ENCODE results near the gene UBE2L5.

UBE2L5 gene

DNA sequence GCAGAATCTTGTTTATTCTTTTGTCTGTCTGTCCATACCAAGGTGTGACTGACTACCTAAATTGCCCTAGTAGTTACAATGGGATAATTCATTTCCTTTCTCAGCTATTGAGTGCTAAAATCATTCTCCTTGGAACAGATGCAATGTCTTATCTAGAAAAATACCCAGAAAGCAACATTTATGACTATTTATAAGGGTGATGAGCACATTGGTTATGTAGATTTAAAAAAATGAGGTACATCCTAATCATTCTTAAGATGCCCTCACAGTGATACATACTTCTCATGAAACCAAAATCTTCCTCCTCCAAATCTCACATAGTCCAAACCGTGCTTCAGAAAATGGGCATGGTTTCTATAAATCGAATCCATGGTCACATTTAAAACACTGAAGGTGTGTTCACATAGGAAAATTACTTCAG lies 11.6 kb upstream of the UBE2L5 start:
- no peak overlapping the region for H3K4me3 ChIP-seq
- no peak overlapping the region for H3K27ac ChIP-seq
- H3K9ac ChIP-seq = no peak overlapping the region
- H3K27me3 ChIP-seq = no peaks in the 10 kb centered on the region
- TF ChIP-seq Cebpa-rat (IDR thresholded peaks at IDR 0.05) = no peak
- no peaks in the 10 kb centered on the region; a peak in 1 of 22 replicates for H4K20me1 ChIP-seq
- H3K4me1 ChIP-seq = peaks cover 16 to 77% (median 65%) of the 10 kb centered on the region in 10 experiments; a peak in 19 of 20 replicates
- H3K9me3 ChIP-seq (replicated peaks in 1 of 11) = peaks cover 0 to 10% (median 0%) of the 10 kb centered on the region in 11 experiments; a peak in 4 of 22 replicates
- H3K4me2 ChIP-seq = peak overlapping the region in 8 of 11 experiments; percentile 22 to 83 (median 69); a peak in 12 of 22 replicates
- no peaks in the 10 kb centered on the region for H3K36me3 ChIP-seq

DNA sequence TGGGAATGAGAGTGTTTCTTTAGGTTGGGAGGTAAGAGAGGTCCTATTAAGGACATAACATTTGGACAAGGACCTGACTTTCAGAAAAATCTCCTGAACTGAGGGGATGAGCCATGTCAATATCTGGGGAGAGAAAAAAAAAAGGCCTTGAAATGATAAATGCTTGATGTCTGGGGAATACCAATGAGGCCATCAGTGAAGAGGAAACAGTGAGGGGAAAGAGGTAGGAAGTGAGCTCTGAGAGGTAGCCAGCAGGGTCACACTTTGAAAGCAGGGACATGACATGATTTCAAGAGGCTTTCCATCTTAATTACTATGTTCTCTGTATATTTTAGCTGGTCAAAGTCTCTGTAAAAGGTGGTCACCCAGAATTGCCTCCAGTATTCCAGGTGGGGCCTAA lies 9.9 kb upstream of the UBE2L5 start:
- Histone ChIP-seq H3K36me3 (no peaks in the 10 kb centered on the region), H3K9me3 (replicated peaks in 1 of 11) (peaks cover 0 to 15% (median 0%) of the 10 kb centered on the region in 11 experiments; a peak in 5 of 22 replicates), H3K9ac (no peak overlapping the region; a peak in 1 of 22 replicates), H3K4me3 (no peak overlapping the region), H3K27ac (no peak overlapping the region), H3K27me3 (no peaks in the 10 kb centered on the region), H3K4me1 (peaks cover 19 to 74% (median 58%) of the 10 kb centered on the region in 10 experiments; a peak in 19 of 20 replicates), H3K4me2 (peak overlapping the region in 5 of 11 experiments; percentile 3 to 47 (median 40); a peak in 6 of 22 replicates), H4K20me1 (no peaks in the 10 kb centered on the region; a peak in 1 of 22 replicates)
- TF ChIP-seq Cebpa-rat (IDR thresholded peaks at IDR 0.05) = no peak

DNA sequence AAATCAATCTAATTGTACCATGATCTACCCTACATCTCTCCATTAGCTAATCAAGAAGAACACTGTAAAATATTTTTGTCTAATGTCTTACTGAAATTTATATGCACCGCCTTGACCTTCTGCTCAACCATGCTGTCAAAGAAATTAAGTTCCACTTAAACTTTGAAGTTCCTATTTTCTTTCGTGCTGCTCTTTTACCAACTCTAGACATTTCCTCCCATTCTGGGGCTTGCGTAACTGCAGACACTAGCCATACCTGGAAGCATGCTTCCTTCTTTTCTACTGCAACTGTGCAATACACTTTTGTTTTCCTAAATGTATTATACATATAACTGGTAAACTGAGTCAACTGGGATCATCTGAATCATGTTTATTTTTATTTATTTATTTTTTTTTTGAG lies 8.5 kb upstream of the UBE2L5 start:
- no peak for TF ChIP-seq Cebpa-rat (IDR thresholded peaks at IDR 0.05)
- Histone ChIP-seq H4K20me1 (no peaks in the 10 kb centered on the region; a peak in 1 of 22 replicates), H3K27ac (no peak overlapping the region), H3K9me3 (replicated peaks in 1 of 11) (peaks cover 0 to 15% (median 0%) of the 10 kb centered on the region in 11 experiments; a peak in 5 of 22 replicates), H3K27me3 (no peaks in the 10 kb centered on the region), H3K4me2 (peak overlapping the region in 1 of 11 experiments; percentile 29; a peak in 1 of 22 replicates), H3K4me3 (no peak overlapping the region), H3K4me1 (peaks cover 16 to 75% (median 54%) of the 10 kb centered on the region in 10 experiments; a peak in 19 of 20 replicates), H3K36me3 (no peaks in the 10 kb centered on the region), H3K9ac (no peak overlapping the region)

DNA sequence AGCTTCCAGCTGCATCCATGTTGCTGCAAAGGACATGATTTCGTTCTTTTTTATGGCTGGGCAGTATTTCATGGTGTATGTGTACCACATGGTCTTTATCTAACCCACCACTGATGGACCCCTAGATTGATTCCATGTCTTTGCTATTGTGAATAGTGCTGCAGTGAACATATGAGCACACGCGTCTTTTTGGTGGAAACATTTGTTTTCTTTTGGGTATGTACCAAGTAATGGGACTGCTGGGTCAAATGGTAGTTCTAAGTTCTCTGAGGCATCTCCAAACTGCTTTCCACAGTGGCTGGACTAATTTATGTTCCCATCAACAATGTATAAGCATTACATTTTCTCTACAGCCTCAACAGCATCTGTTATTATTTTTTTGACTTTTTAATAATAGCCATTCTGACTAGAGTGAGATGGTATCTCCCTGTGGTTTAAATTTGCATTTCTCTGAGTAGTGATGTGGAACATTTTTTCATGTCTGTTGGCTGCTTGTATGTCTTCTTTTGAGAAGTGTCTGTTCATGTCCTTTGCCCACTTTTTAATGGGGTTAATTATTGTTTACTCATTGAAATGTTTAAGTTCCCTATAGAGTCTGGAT lies 6.8 kb upstream of the UBE2L5 start:
- H3K4me1 ChIP-seq = peaks cover 18 to 73% (median 48%) of the 10 kb centered on the region in 10 experiments
- H3K27ac ChIP-seq = peak overlapping the region in 10 of 11 experiments; percentile 61 to 84 (median 67); a peak in 19 of 22 replicates
- peaks cover 0 to 9% (median 0%) of the 10 kb centered on the region in 11 experiments; a peak in 5 of 22 replicates for H3K9me3 ChIP-seq (replicated peaks in 1 of 11)
- H3K9ac ChIP-seq = peak overlapping the region in 9 of 11 experiments; percentile 39 to 72 (median 50); a peak in 12 of 22 replicates
- no peak overlapping the region for H3K4me3 ChIP-seq
- no peaks in the 10 kb centered on the region for H3K27me3 ChIP-seq
- H4K20me1 ChIP-seq = no peaks in the 10 kb centered on the region; a peak in 1 of 22 replicates
- TF ChIP-seq Cebpa-rat (IDR thresholded peaks at IDR 0.05) = no peak
- H3K36me3 ChIP-seq = no peaks in the 10 kb centered on the region
- peak overlapping the region; percentile 18 to 66 (median 55) for H3K4me2 ChIP-seq

DNA sequence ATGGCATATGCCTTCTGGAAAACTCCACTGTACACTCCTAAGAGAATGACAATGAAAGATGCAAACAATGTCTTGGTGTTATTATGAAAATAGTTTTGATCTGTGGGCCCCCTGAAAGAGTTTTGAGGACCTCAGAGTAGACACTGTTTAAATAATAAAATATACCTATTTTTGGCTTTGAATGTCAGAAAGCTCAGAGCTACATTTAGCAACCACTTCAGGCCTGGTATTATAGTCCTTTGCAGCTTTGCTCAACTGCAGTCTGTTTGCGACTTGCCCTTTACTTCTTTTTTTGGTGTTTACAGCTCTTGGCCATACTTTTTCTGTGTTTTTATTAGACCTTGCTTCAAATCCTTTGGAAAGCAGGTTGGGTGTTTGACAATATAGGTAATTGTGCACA lies 5.8 kb upstream of the UBE2L5 start:
- H3K4me1 ChIP-seq = peaks cover 26 to 73% (median 56%) of the 10 kb centered on the region in 10 experiments
- no peaks in the 10 kb centered on the region; a peak in 1 of 22 replicates for H4K20me1 ChIP-seq
- TF ChIP-seq Cebpa-rat (IDR thresholded peaks at IDR 0.05) = no peak
- no peak overlapping the region for H3K9ac ChIP-seq
- no peaks in the 10 kb centered on the region for H3K27me3 ChIP-seq
- H3K9me3 ChIP-seq (replicated peaks in 1 of 11) = peaks cover 0 to 9% (median 0%) of the 10 kb centered on the region in 11 experiments; a peak in 4 of 22 replicates
- no peaks in the 10 kb centered on the region for H3K36me3 ChIP-seq
- no peak overlapping the region for H3K27ac ChIP-seq
- peak overlapping the region in 6 of 11 experiments; percentile 15 to 66 (median 52); a peak in 8 of 22 replicates for H3K4me2 ChIP-seq
- no peak overlapping the region for H3K4me3 ChIP-seq

DNA sequence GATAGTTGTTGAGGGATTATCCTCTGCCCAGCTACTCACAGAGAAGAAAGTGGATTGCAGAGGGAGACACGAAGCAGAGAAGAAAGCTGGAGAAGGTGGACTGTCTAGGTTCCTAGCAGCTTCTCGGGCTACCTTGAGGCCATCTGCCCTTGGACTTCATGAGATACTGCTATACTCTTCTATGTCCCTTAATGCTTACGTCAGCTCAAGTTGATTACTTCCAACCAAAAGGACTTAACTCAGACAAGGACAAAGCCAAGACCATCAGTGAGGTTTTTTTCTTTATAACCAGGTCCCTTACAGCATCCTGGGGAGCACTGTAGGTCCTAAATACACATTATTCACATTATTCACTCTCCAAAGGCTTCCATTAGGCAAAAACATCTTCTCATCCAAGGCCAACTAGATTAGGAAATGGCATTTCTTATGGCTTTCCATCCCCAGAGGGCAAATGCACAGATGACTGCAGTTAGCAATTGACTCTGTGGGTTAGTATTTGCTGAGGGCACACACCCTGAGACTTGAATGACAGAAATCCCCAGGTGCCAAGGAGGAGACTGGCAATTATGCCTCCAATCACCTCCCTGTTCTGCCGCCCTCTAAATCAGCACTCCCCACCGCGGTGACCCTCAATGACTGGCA lies 4.1 kb upstream of the UBE2L5 start:
- Histone ChIP-seq H3K4me3 (no peak overlapping the region), H3K4me2 (peak overlapping the region in 5 of 11 experiments; percentile 0 to 83 (median 75); a peak in 8 of 22 replicates), H3K27ac (no peak overlapping the region), H3K4me1 (peaks cover 26 to 71% (median 58%) of the 10 kb centered on the region in 10 experiments), H3K9ac (no peak overlapping the region), H3K27me3 (no peaks in the 10 kb centered on the region), H3K36me3 (no peaks in the 10 kb centered on the region), H4K20me1 (no peaks in the 10 kb centered on the region; a peak in 1 of 22 replicates), H3K9me3 (replicated peaks in 1 of 11) (peaks cover 0 to 9% (median 0%) of the 10 kb centered on the region in 11 experiments; a peak in 4 of 22 replicates)
- TF ChIP-seq Cebpa-rat (IDR thresholded peaks at IDR 0.05) = no peak

DNA sequence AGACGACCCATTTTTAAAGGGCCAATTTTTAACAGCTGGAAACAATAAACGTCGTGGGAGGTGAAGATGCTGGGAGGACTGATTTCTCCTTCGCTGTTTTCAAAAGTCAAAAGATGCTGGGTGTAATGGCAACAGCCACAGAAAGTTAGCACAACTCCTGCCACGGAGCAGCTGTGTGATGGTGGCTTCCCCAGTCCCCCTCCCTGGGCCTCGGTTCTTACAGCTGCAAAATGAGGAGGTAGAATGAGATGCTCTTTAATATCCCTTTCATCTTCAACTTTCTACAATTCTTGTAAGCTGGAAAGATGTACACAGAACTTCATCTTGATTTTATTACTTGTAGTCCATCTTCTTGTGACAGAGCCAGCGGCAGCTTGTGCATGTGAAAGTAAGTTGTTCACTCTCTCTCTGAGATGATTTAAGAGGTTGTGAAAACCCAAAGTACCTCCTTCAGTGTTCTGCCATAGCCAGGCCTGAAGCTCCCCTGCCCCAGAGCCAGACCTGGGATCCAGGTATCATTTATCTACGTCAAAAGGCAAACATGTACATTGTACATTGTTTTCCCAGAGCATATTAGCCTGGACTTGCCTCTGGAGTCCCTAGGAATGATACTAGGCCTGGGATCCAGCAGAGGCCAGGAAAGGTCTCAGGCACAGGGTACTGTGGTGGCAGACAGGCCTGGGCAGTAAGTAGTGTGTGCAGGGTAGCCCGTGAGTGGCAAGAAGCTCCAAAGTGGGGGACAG lies 3.4 kb upstream of the UBE2L5 start:
- peaks cover 22 to 78% (median 63%) of the 10 kb centered on the region in 10 experiments for H3K4me1 ChIP-seq

More for the DNA sequence above, 3.4 kb upstream of the UBE2L5 start:
- Histone ChIP-seq H3K36me3 (no peaks in the 10 kb centered on the region), H3K4me3 (no peak overlapping the region), H3K9me3 (replicated peaks in 1 of 11) (peaks cover 0 to 9% (median 0%) of the 10 kb centered on the region in 11 experiments; a peak in 4 of 22 replicates), H3K4me2 (peak overlapping the region in 8 of 11 experiments; percentile 5 to 83 (median 74); a peak in 12 of 22 replicates), H3K9ac (no peak overlapping the region), H4K20me1 (no peaks in the 10 kb centered on the region; a peak in 1 of 22 replicates), H3K27me3 (no peaks in the 10 kb centered on the region), H3K27ac (no peak overlapping the region)
- no peak for TF ChIP-seq Cebpa-rat (IDR thresholded peaks at IDR 0.05)

Measured in BLaER1 treated with 17β-estradiol and CSF1 and Interleukin-3, amounts not matched to agents 10 nM and 100 nM (cell line).